Psoas muscle (tissue), 8 donors: Measurements from ENCODE around the gene ZDHHC11B. TPM values are rescaled to one million over a fixed set of nuclear protein-coding genes. Genes with fewer than 3 reads are reported as not detected.
A peak's percentile ranks its signal among the peaks of the same experiment; 100 is the strongest.

ENCODE experiments used
- ATAC-seq, 4 donors: fragments of 200-7000 bp; cut with Tn5 transposase; one replicate each; pipeline ENCODE4 v1.9.1; 2020; ENCODE audit warnings: moderate library complexity in 3 of 4, mild to moderate bottlenecking in 2 of 4
- DNase-seq, 2 donors: peaks; one replicate each; pipeline ENCODE4 v3.0.0-alpha.2; 2020
- H3K27ac ChIP-seq: fragments of 200-600 bp; one replicate; pipeline ENCODE4 v1.8.0; 2022
- H3K27me3 ChIP-seq, 3 donors: fragments of 200-600 bp in 1 of 3; one replicate each; pipeline versions ENCODE4 v1.6.1 to v1.8.0; 2013 to 2022; ENCODE audit warnings: low read length in 2 of 3, mild to moderate bottlenecking in 2 of 3, moderate library complexity in 1 of 3; ENCODE audit not compliant: insufficient read depth in 3 of 3
- H3K36me3 ChIP-seq, 2 donors: fragments of 200-600 bp in 1 of 2; one replicate each; pipeline versions ENCODE4 v1.6.1 to v1.8.0; 2013 to 2022; ENCODE audit warnings: low read depth in 1 of 2, mild to moderate bottlenecking in 1 of 2, moderate library complexity in 1 of 2; ENCODE audit not compliant: insufficient read depth in 1 of 2
- H3K4me1 ChIP-seq: fragments of 200-600 bp; one replicate; pipeline ENCODE4 v1.8.0; 2022
- H3K4me3 ChIP-seq: fragments of 200-600 bp; one replicate; pipeline ENCODE4 v1.8.0; 2022; ENCODE audit warnings: mild to moderate bottlenecking
- H3K9me3 ChIP-seq: fragments of 200-600 bp; one replicate; pipeline ENCODE4 v1.8.0; 2022
- WGBS, 3 donors: extraction: QIAGEN DNeasy Blood & Tissue Kit; methylation state at CpG; one replicate each; pipeline versions ENCODE4 v1.1.6 to v1.1.7; 2013; 5-methylcytosine and 5-hydroxymethylcytosine counted together
- intact Hi-C, 2 donors: fragments of 100-400 bp; cut with DNase I; formaldehyde crosslinking; loops; one replicate each; pipeline versions ENCODE4 v1.11.0 to v1.14.2; 2022
- polyA plus RNA-seq, 3 donors: library from polyadenylated mRNA; stranded (reverse); fragments of 200-250 nt; gene quantifications; one replicate each; pipeline ENCODE4 v1.2.3, GENCODE V29; 2013
- total RNA-seq, 4 donors: library from RNA; stranded (reverse); fragmentation: NEBNext Ultra II Directional in 2 of 4; extraction: Animal tissue kit (Norgen Biotek cat#: 25700) in 2 of 4; gene quantifications; one replicate each; pipeline versions ENCODE4 v1.2.1 to v1.2.4, GENCODE V29; 2021 to 2023
- TF ChIP-seq, protein P1 (sequence below): fragments of 200-600 bp; IDR thresholded peaks from one replicate; pipeline ENCODE4 v1.8.0; 2022; ENCODE audit warnings: antibody characterized with exemption
- donor health status: healthy with polysubstance abuse.
- donor health status: DM: no; HTN: no; CAD: no; lungs with moderate emphysema.
- donor health status: Bipolar disorder and iron deficiency.
- donor health status: healthy.
- donor health status: DM: yes; HTN: yes; CAD: no.
- donor health status: DM: no; HTN: no; CAD: no.
- donor health status: DM: no; HTN: no; CAD: no.
- donor health status: DM: yes; HTN: yes; CAD: no.

The ZDHHC11B gene
- total and polyA plus RNA-seq, 7 donors: 0.38 to 7.4 (median 1.3) TPM

DNA sequence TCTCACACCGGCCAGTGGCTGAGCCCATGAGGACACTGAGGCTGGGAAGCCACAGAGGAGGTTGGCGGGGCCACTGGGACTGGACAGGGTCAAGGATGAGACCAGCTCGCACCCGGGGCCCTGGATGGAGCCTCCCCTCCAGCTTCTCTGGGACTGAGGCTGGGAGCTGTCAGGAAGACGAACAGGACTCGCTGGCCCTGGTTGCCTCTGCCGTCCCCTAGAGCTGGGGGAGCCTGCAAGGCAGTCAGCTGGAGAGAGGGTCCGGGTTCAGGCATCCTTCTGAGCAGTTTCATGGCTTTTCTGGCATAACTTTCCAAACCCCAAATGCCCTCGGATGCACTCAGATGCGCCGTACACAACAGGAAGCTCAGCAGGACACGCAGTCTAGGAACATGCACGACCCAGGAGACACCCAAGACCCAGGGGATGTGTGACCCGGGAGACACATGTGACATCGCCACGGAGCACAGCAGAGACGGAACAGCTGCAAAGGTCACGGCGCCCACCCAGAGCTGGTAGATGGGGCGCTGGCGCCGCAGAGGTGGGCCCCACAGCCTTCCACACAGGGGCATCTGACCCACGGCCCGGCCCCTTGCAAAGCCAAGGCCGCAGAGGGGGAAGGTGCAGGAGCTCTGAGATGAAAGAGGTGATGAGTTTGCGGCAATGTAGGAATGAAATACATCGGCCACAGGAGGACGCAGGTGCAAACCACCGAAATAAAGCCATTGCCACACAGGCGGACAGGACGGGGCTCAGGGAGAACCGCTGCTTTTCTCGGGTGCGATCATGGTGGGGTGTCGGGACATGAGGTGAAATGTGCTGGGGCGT is 108.4 kb downstream of the ZDHHC11B start:
- ATAC-seq (no peak), DNase-seq (peak; percentile 6 to 15)
- 78 to 79% (median 78%) methylated on average over 34 to 36 of the region's 36 CpGs for WGBS, 3 donors
- H3K4me1 ChIP-seq: peaks cover 39% of the 10 kb centered on the region
- H3K9me3 ChIP-seq: no peaks in the 10 kb centered on the region
- H3K36me3 ChIP-seq: no peaks in the 10 kb centered on the region
- TF ChIP-seq, protein P1, sequence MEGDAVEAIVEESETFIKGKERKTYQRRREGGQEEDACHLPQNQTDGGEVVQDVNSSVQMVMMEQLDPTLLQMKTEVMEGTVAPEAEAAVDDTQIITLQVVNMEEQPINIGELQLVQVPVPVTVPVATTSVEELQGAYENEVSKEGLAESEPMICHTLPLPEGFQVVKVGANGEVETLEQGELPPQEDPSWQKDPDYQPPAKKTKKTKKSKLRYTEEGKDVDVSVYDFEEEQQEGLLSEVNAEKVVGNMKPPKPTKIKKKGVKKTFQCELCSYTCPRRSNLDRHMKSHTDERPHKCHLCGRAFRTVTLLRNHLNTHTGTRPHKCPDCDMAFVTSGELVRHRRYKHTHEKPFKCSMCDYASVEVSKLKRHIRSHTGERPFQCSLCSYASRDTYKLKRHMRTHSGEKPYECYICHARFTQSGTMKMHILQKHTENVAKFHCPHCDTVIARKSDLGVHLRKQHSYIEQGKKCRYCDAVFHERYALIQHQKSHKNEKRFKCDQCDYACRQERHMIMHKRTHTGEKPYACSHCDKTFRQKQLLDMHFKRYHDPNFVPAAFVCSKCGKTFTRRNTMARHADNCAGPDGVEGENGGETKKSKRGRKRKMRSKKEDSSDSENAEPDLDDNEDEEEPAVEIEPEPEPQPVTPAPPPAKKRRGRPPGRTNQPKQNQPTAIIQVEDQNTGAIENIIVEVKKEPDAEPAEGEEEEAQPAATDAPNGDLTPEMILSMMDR: no peak
- H3K27me3 ChIP-seq: no peaks in the 10 kb centered on the region
- no peak overlapping the region for H3K4me3 ChIP-seq
- intact Hi-C loops: no loop called here
- H3K27ac ChIP-seq: no peak overlapping the region

DNA sequence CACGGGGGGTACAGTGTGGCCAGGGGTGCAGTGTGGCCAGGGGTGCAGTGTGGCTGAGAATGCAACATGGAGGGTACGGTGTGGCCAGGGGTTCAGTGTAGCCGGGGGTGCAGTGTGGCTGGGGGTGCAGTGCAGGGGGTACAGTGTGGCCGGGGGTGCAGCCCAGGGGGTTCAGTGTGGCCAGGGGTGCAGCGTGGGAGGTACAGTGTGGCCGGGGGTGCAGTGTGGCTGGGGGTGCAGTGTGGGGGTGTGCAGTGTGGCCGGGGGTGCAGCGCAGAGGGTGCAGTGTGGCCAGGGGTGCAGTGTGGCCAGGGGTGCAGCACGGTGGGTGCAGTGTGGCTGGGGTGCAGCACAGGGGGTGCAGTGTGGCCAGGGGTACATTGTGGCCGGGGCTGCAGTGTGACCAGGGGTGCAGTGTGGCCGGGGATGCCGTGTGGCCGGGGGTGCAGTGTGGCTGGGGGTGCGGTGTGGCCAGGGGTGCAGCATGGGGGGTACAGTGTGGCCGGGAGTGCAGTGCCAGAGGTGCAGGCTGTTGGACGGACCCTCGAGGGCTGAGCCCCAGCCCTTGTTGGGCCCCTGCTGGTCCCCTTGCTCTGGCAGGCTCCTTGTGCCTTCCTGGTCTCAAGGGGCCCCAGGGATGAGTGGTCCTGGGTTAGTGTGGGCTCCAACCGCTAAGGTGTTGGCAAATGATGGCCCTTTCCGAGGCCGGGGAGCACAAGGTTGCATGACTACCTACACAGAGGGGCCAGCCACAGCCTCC is 109.2 kb downstream of the ZDHHC11B start:
- Histone ChIP-seq H3K9me3 (no peaks in the 10 kb centered on the region), H3K27me3 (no peaks in the 10 kb centered on the region), H3K4me1 (peaks cover 36% of the 10 kb centered on the region), H3K36me3 (no peaks in the 10 kb centered on the region), H3K27ac (no peak overlapping the region), H3K4me3 (no peak overlapping the region)
- TF ChIP-seq, protein P1: no peak
- WGBS, 3 donors: 77 to 89% (median 83%) methylated on average over 18 to 20 of the region's 20 CpGs
- intact Hi-C loops: no loop called here
- ATAC-seq (no peak), DNase-seq (peak; percentile 13 to 33)

DNA sequence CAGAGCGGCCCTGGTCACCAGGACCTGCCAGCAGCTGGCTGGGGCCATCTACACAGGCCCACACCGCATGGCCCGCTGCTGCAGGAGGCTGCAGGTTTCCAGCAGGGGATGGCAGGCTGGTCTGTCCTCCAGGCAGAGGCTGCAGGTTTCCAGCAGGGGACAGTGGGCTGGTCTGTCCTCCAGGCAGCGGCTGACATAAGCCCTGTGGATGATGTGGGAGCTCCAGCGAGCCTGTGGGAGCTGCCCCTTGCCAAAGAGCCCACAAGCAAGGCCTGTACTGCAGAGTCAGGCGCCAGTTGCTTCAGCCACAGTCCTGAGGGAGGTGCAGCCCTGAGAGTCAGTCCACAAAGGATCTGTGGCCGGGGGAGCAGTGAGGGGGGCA is 109.9 kb downstream of the ZDHHC11B start:
- ATAC-seq (no peak), DNase-seq (no peak)
- intact Hi-C loops: no loop called here
- Histone ChIP-seq H3K27ac (peak overlapping the region; percentile 64), H3K4me1 (peaks cover 36% of the 10 kb centered on the region), H3K27me3 (no peaks in the 10 kb centered on the region), H3K36me3 (no peaks in the 10 kb centered on the region), H3K4me3 (no peak overlapping the region), H3K9me3 (no peaks in the 10 kb centered on the region)
- TF ChIP-seq, protein P1: no peak
- WGBS, 3 donors: 32 to 40% (median 34%) methylated on average over 4 to 7 of the region's 7 CpGs

DNA sequence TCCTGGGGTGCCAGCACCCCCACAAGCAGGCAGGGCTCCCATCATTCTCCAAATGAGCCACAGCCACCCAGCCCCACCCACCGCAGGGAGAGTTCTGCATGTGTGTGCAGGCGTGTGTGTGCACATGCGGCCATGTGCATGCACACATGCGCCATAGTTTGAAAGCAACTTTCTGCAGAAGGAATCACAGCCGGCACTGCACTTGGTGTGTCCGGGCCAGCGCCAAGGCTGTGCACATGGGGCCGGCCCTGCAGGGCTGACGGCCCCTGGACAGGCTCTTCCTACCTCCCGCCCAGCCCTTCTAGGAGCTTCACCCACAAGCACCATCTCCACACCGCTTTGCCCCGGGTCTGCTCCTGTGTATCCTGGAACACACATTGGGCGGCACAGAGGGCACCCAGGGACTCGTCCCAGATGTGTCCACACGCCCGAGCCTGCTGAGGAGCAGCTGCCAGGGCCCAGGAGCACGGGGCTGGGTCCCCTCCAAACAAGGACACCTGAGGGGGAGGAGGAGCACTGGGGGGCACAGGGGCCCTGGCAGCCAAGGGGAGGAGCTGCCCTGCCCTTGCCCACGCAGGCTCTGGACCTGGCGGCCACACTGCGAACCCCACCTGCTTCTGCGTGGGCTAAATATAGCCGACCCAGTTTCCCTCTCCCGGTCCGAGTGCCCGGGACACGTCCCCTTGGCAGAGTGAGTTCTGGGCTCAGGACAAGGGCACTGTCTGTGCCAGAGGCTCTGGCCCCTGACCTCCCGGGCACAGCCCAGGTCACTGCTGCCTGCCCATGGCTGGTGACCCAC is 110.5 kb downstream of the ZDHHC11B start:
- DNase-seq (peak; percentile 44 to 84), ATAC-seq (peak; percentile 62 to 86 (median 84))
- WGBS, 3 donors: 19 to 48% (median 20%) methylated on average over 24 to 27 of the region's 27 CpGs
- Histone ChIP-seq H3K4me1 (peaks cover 36% of the 10 kb centered on the region), H3K4me3 (no peak overlapping the region), H3K27ac (peak overlapping the region; percentile 64), H3K27me3 (no peaks in the 10 kb centered on the region), H3K36me3 (no peaks in the 10 kb centered on the region), H3K9me3 (no peaks in the 10 kb centered on the region)
- TF ChIP-seq, protein P1: peak; percentile 7
- intact Hi-C loops: loop anchor here in 1 of 2 donors (2.0 kb wide), 1 partner anchor 229 kb away; no protein-coding TSS in a partner anchor
